K562 (cell line): ENCODE results near the gene MARCHF3. TPM values are rescaled to one million over a fixed set of nuclear protein-coding genes. Genes with fewer than 3 reads are reported as not detected.
A peak's percentile ranks its signal among the peaks of the same experiment; 100 is the strongest.

Experiments used
- ATAC-seq: fragments of 200-7000 bp; cut with Tn5 transposase; 3 replicates; pipeline ENCODE4 v1.9.1; 2020; ENCODE audit warnings: moderate library complexity
- BruUV-seq: library from RNA; stranded (reverse); fragments of 400-500 nt; replicated peaks from 2 replicates; lab custom pipeline; 2021; lab: Mats Ljungman, UMichigan
- CTCF ChIA-PET: fragments of 300-600 bp; formaldehyde crosslinking; extraction: SDS; loops from one replicate; lab custom pipeline; 2021; ENCODE audit warnings: low intra/inter-chr PET ratio; lab: Yijun Ruan, JAX
- POLR2A ChIA-PET: fragments of 300-600, 350-650 bp; sonication (Branson Sonifier 250); formaldehyde crosslinking; extraction: SDS; loops from one replicate; lab custom pipeline; 2021; ENCODE audit warnings: antibody characterized with exemption, inconsistent platforms; lab: Yijun Ruan, JAX
- DNase-seq, 4 experiments: peaks; one replicate each; pipeline versions ENCODE4 v3.0.0 to v3.0.0-alpha.2; 2011 to 2018; ENCODE audit warnings: low spot score in 3 of 4, mixed read lengths in 3 of 4; ENCODE audit errors: extremely low read depth in 1 of 4
- FAIRE-seq: peaks from 2 replicates; lab custom pipeline; 2011; peaks lifted over from hg19 to GRCh38; lab: Jason Lieb, UNC
- H2AFZ ChIP-seq: 2 replicates; pipeline ENCODE4 v1.6.0; 2011; ENCODE audit warnings: low read depth, low read length, control low read depth, inconsistent platforms
- H3K27ac ChIP-seq: fragments of 200-600 bp; 3 replicates; pipeline ENCODE4 v1.8.0; 2011; ENCODE audit warnings: low read depth, mild to moderate bottlenecking, control low read depth, inconsistent platforms, low read length, moderate library complexity, mixed read lengths; ENCODE audit errors: extremely low read depth
- H3K27me3 ChIP-seq, 2 experiments: fragments of 300-600 bp in 1 of 2; 2 replicates in 1 of 2; 3 replicates in 1 of 2; pipeline versions ENCODE4 v1.6.0 to v1.8.0; 2011; ENCODE audit warnings: inconsistent platforms in 2 of 2, low read length in 2 of 2, mild to moderate bottlenecking in 1 of 2, mixed read lengths in 1 of 2, moderate library complexity in 1 of 2; ENCODE audit not compliant: control insufficient read depth in 2 of 2, insufficient read depth in 2 of 2
- H3K36me3 ChIP-seq: fragments of 300-600 bp; 3 replicates; pipeline ENCODE4 v1.8.0; 2011; ENCODE audit warnings: mild to moderate bottlenecking, low read length, inconsistent platforms; ENCODE audit not compliant: control insufficient read depth, insufficient read depth
- H3K4me1 ChIP-seq, 2 experiments: fragments of 200-600 bp in 1 of 2; replicated peaks in 1 of 2; 2 replicates in 1 of 2; 3 replicates in 1 of 2; pipeline versions ENCODE4 v1.5.1 to v1.8.0; 2011; ENCODE audit warnings: inconsistent platforms in 2 of 2, low read length in 2 of 2, mild to moderate bottlenecking in 1 of 2, mixed read lengths in 1 of 2, moderate library complexity in 1 of 2; ENCODE audit not compliant: control insufficient read depth in 2 of 2, insufficient read depth in 2 of 2
- H3K4me2 ChIP-seq: 2 replicates; pipeline ENCODE4 v1.6.1; 2011; ENCODE audit warnings: low read length, control low read depth, inconsistent platforms, mixed read lengths; ENCODE audit not compliant: insufficient read depth
- H3K4me3 ChIP-seq: fragments of 200-600 bp; sonication (generic), shearing (Covaris generic); 2 replicates; pipeline ENCODE4 v1.5.1; 2016; ENCODE audit warnings: control low read depth, inconsistent platforms
- H3K79me2 ChIP-seq: fragments of 200-600 bp; 3 replicates; pipeline ENCODE4 v1.8.0; 2011; ENCODE audit warnings: low read length, inconsistent platforms; ENCODE audit not compliant: control insufficient read depth, insufficient read depth
- H3K9ac ChIP-seq, 2 experiments: 2 replicates each; pipeline versions ENCODE4 v1.6.0 to v1.6.1; 2011; ENCODE audit warnings: low read depth in 2 of 2, low read length in 2 of 2, control low read depth in 1 of 2, inconsistent platforms in 1 of 2, mild to moderate bottlenecking in 1 of 2, mixed read lengths in 1 of 2; ENCODE audit not compliant: insufficient read depth in 1 of 2
- H3K9me1 ChIP-seq: one replicate; pipeline ENCODE4 v1.6.0; 2011; ENCODE audit warnings: inconsistent platforms, mild to moderate bottlenecking, low read length, moderate library complexity; ENCODE audit not compliant: control insufficient read depth, insufficient read depth
- H3K9me3 ChIP-seq: replicated peaks from 2 replicates; pipeline ENCODE4 v1.5.1; 2011; ENCODE audit warnings: low read depth, low read length, inconsistent platforms; ENCODE audit not compliant: control insufficient read depth, insufficient read depth
- H4K20me1 ChIP-seq: replicated peaks from 2 replicates; pipeline ENCODE4 v1.6.1; 2011; ENCODE audit warnings: low read length, inconsistent platforms, mixed read lengths; ENCODE audit not compliant: control insufficient read depth, insufficient read depth
- BCOR ChIP-seq: fragments of 450-650 bp; IDR thresholded peaks from 2 replicates; pipeline ENCODE4 v1.6.1; 2016
- BRF1 ChIP-seq: IDR thresholded peaks from 3 replicates; pipeline ENCODE4 v1.6.1; 2011; ENCODE audit warnings: borderline replicate concordance, mild to moderate bottlenecking; ENCODE audit not compliant: insufficient read length; ENCODE audit errors: extremely low read depth
- CBFA2T3 ChIP-seq: fragments of 450-650 bp; IDR thresholded peaks from 2 replicates; pipeline ENCODE4 v1.6.1; 2017
- GABPA ChIP-seq: fragments of 200-800 bp; sonication (Bioruptor generic); conservative IDR thresholded peaks from 2 replicates; pipeline ENCODE4 v1.6.1; 2016; ENCODE audit warnings: low read depth, missing genetic modification characterization, missing compliant biosample characterization
- MECOM ChIP-seq: fragments of 250-450 bp; sonication (Bioruptor Pico); IDR thresholded peaks from 2 replicates; pipeline ENCODE4 v1.8.0; 2022; ENCODE audit warnings: inconsistent platforms
- ZNF146 ChIP-seq: IDR thresholded peaks from one replicate; pipeline ENCODE4 v1.6.1; 2018; ENCODE audit warnings: missing compliant biosample characterization; ENCODE audit not compliant: unreplicated experiment
- ZNF324 ChIP-seq: fragments of 250-450 bp; sonication (Bioruptor Pico); IDR thresholded peaks from 2 replicates; pipeline ENCODE4 v1.4.0; 2020; ENCODE audit warnings: mild to moderate bottlenecking
- WGBS: fragments of 100-300 bp; shearing (Covaris generic); methylation state at CpG from one replicate; pipeline ENCODE4 v1.1.6; 2016; ENCODE audit warnings: low coverage, mixed read lengths; ENCODE audit not compliant: insufficient coverage; ENCODE audit errors: missing lambda C conversion rate; 5-methylcytosine and 5-hydroxymethylcytosine counted together
- in situ Hi-C: fragments of 300-500 bp; cut with MboI; formaldehyde crosslinking; loops from 4 replicates; pipeline ENCODE4 v1.15.0; 2018; ENCODE audit warnings: inconsistent platforms, mixed read lengths
- intact Hi-C: fragments of 100-400 bp; cut with micrococcal nuclease; formaldehyde crosslinking; loops from 2 replicates; pipeline ENCODE4 v1.14.2; 2022
- polyA plus RNA-seq, 8 experiments: library from polyadenylated mRNA; depleted of rRNA in 4 of 8; stranded (reverse) in 5 of 8; unstranded in 3 of 8; fragments of >200 nt; fragmentation: Nextera tagmentation in 2 of 8; fragmentation: Illumina TruSeq in 1 of 8; extraction: Ambion mirVana in 2 of 8; extraction: Trizol in 1 of 8; gene quantifications; 2 replicates each; pipeline versions ENCODE4 v1.2.1 to v1.2.3, GENCODE V29; 2011 to 2014; ENCODE audit warnings: inconsistent platforms in 1 of 8, missing spikeins in 1 of 8
- total RNA-seq, 7 experiments: library from RNA; depleted of rRNA in 6 of 7; stranded (reverse); fragments of >200 nt in 6 of 7; fragmentation: Illumina TruSeq in 2 of 7; extraction: Trizol in 2 of 7; gene quantifications; 2 replicates each; pipeline versions ENCODE4 v1.2.1 to v1.2.3, GENCODE V29; 2011 to 2021; ENCODE audit warnings: low replicate concordance in 1 of 7
- TF ChIP-seq, protein P1 (sequence below): fragments of 250-450 bp; sonication (Bioruptor Pico); IDR thresholded peaks from 2 replicates; pipeline ENCODE4 v1.8.0; 2022; ENCODE audit warnings: moderate library complexity, mild to moderate bottlenecking, inconsistent platforms
- TF ChIP-seq, protein P2 (sequence below): fragments of 450-650 bp; IDR thresholded peaks from 2 replicates; pipeline ENCODE4 v1.6.1; 2016; ENCODE audit warnings: antibody characterized with exemption
- TF ChIP-seq, protein P3 (sequence below): sonication (generic); formaldehyde crosslinking; IDR thresholded peaks from 2 replicates; pipeline ENCODE4 v1.8.0; 2022; ENCODE audit warnings: mild to moderate bottlenecking, missing genetic modification reagents
- TF ChIP-seq, protein P4 (sequence below), 2 experiments: fragments of 150-350 bp in 1 of 2; IDR thresholded peaks; 2 replicates each; pipeline ENCODE4 v1.6.1; 2012 to 2016; ENCODE audit warnings: low read depth in 2 of 2, low read length in 2 of 2, mild to moderate bottlenecking in 1 of 2, moderate library complexity in 1 of 2
- TF ChIP-seq, protein P5 (sequence below): sonication (generic); formaldehyde crosslinking; IDR thresholded peaks from 2 replicates; pipeline ENCODE4 v1.8.1; 2023; ENCODE audit warnings: mild to moderate bottlenecking, missing genetic modification reagents, moderate library complexity

MARCHF3 gene
- total and polyA plus RNA-seq, 9 of the 15 experiments (the other 6 are each of a cell fraction or from before 2014, with no cell fraction given) = 5.6 to 37.4 (median 16.5) TPM

DNA sequence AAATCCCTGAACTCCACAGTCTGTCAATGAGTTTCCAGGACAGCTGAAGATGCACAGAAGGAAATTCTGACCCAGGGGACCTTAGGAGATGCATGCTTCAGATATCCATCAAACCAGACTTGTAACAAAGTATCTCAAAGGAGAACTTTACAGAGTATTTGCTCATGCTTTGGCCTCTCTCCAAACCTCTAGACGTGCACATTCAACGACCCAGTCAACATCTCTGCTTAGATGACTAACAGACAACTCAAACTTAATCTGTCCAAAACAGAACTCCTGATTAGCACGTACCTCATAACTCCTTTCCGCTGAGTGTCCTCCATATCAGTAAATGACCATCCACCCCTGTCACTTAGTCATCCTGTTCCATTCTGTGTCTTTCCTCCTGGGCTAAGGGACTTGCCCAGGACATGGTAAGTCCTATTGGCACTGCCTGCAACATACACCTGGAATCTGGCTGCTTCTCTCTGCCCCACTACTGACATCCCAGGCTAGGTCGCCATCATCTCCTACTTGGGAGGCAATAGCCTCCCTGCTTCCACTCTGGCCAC, 146.0 kb downstream of the MARCHF3 start:
- Histone ChIP-seq H3K9ac (peak overlapping the region in 1 of 2 experiments; percentile 47; a peak in 1 of 4 replicates), H3K27ac (peak overlapping the region; percentile 74), H3K9me3 (no peaks in the 10 kb centered on the region), H3K4me2 (peak overlapping the region; percentile 62), H3K79me2 (peaks cover 6% of the 10 kb centered on the region; the same call in 1 of the 3 replicates), H3K4me3 (no peak overlapping the region), H3K36me3 (no peaks in the 10 kb centered on the region; the same call in 2 of the 3 replicates), H2AFZ (no peak overlapping the region), H3K4me1 (peaks cover 8 to 53% of the 10 kb centered on the region in 2 experiments), H3K27me3 (no peaks in the 10 kb centered on the region), H3K9me1 (no peaks in the 10 kb centered on the region), H4K20me1 (no peaks in the 10 kb centered on the region; the same call in 1 of the 2 replicates)
- no TSS peak for BruUV-seq
- FAIRE-seq = peak; percentile 99
- peak; percentile 92 for ATAC-seq
- ChIA-PET CTCF (no interaction called here), POLR2A (interaction anchor here (0.7 to 1.7 kb wide), 6 partner anchors 17 to 145 kb away, joined by 3 to 5 read pairs (median 4); no protein-coding TSS in a partner anchor)
- intact Hi-C loops = loop anchor here (2.0 to 5.0 kb wide), 2 partner anchors 88 to 148 kb away; partner anchors contain the start of gene MARCHF3
- WGBS = 0% methylated on average over 5 of the region's 5 CpGs
- in situ Hi-C loops = no loop called here
- peak; percentile 49 to 95 (median 72) for DNase-seq
- TF ChIP-seq ZNF146 (CRISPR knock-in tag) (no peak), GABPA (tag) (peak; percentile 40; the same call in 1 of the 2 replicates), ZNF324 (CRISPR knock-in tag) (no peak), BRF1 (no peak), MECOM (CRISPR knock-in tag) (peak; percentile 94), CBFA2T3 (peak; percentile 100), BCOR (peak; percentile 94)
- TF ChIP-seq, protein P1, sequence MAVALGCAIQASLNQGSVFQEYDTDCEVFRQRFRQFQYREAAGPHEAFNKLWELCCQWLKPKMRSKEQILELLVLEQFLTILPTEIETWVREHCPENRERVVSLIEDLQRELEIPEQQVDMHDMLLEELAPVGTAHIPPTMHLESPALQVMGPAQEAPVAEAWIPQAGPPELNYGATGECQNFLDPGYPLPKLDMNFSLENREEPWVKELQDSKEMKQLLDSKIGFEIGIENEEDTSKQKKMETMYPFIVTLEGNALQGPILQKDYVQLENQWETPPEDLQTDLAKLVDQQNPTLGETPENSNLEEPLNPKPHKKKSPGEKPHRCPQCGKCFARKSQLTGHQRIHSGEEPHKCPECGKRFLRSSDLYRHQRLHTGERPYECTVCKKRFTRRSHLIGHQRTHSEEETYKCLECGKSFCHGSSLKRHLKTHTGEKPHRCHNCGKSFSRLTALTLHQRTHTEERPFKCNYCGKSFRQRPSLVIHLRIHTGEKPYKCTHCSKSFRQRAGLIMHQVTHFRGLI = no peak
- TF ChIP-seq, protein P2, sequence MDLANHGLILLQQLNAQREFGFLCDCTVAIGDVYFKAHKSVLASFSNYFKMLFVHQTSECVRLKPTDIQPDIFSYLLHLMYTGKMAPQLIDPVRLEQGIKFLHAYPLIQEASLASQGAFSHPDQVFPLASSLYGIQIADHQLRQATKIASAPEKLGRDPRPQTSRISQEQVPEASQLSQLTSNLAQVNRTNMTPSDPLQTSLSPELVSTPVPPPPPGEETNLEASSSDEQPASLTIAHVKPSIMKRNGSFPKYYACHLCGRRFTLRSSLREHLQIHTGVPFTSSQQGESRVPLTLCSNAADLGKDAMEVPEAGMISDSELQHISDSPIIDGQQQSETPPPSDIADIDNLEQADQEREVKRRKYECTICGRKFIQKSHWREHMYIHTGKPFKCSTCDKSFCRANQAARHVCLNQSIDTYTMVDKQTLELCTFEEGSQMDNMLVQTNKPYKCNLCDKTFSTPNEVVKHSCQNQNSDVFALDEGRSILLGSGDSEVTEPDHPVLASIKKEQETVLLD = peak; percentile 91
- TF ChIP-seq, protein P3, sequence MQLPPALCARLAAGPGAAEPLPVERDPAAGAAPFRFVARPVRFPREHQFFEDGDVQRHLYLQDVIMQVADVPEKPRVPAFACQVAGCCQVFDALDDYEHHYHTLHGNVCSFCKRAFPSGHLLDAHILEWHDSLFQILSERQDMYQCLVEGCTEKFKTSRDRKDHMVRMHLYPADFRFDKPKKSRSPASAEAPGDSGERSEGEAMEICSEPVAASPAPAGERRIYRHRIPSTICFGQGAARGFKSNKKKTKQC = no peak
- TF ChIP-seq, protein P4, sequence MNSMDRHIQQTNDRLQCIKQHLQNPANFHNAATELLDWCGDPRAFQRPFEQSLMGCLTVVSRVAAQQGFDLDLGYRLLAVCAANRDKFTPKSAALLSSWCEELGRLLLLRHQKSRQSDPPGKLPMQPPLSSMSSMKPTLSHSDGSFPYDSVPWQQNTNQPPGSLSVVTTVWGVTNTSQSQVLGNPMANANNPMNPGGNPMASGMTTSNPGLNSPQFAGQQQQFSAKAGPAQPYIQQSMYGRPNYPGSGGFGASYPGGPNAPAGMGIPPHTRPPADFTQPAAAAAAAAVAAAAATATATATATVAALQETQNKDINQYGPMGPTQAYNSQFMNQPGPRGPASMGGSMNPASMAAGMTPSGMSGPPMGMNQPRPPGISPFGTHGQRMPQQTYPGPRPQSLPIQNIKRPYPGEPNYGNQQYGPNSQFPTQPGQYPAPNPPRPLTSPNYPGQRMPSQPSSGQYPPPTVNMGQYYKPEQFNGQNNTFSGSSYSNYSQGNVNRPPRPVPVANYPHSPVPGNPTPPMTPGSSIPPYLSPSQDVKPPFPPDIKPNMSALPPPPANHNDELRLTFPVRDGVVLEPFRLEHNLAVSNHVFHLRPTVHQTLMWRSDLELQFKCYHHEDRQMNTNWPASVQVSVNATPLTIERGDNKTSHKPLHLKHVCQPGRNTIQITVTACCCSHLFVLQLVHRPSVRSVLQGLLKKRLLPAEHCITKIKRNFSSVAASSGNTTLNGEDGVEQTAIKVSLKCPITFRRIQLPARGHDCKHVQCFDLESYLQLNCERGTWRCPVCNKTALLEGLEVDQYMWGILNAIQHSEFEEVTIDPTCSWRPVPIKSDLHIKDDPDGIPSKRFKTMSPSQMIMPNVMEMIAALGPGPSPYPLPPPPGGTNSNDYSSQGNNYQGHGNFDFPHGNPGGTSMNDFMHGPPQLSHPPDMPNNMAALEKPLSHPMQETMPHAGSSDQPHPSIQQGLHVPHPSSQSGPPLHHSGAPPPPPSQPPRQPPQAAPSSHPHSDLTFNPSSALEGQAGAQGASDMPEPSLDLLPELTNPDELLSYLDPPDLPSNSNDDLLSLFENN (IDR thresholded peaks at IDR 0.05; ENCODE audit: low read depth in 2 of 2, low read length in 2 of 2) = peak in 1 of 2 experiments; percentile 98; a peak in 2 of 4 replicates
- TF ChIP-seq, protein P5, sequence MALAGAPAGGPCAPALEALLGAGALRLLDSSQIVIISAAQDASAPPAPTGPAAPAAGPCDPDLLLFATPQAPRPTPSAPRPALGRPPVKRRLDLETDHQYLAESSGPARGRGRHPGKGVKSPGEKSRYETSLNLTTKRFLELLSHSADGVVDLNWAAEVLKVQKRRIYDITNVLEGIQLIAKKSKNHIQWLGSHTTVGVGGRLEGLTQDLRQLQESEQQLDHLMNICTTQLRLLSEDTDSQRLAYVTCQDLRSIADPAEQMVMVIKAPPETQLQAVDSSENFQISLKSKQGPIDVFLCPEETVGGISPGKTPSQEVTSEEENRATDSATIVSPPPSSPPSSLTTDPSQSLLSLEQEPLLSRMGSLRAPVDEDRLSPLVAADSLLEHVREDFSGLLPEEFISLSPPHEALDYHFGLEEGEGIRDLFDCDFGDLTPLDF (CRISPR knock-in tag) = no peak
